Neural progenitor cell (in vitro differentiated cells): Measurements from ENCODE around the gene ACTA1. TPM values are rescaled to one million over a fixed set of nuclear protein-coding genes. Genes with fewer than 3 reads are reported as not detected.

Experiments
- DNase-seq: peaks from one replicate; pipeline ENCODE4 v3.0.0-alpha.2; 2016; ENCODE audit warnings: low spot score
- H2AFZ ChIP-seq: fragments of 200-600 bp; sonication (generic); replicated peaks from 2 replicates; pipeline ENCODE4 v1.6.1; 2016; ENCODE audit warnings: antibody characterized with exemption
- H3F3A ChIP-seq: fragments of 200-600 bp; sonication (generic); 2 replicates; pipeline ENCODE4 v1.6.1; 2016; ENCODE audit warnings: antibody characterized with exemption, low read depth
- H3K27ac ChIP-seq: fragments of 200-600 bp; sonication (generic); 2 replicates; pipeline ENCODE4 v1.5.1; 2016; ENCODE audit warnings: mild to moderate bottlenecking
- H3K27me3 ChIP-seq: fragments of 200-600 bp; sonication (generic); 2 replicates; pipeline ENCODE4 v1.6.1; 2016; ENCODE audit warnings: mild to moderate bottlenecking, moderate library complexity
- H3K36me3 ChIP-seq: fragments of 200-600 bp; sonication (generic); 2 replicates; pipeline ENCODE4 v1.5.1; 2016
- H3K4me1 ChIP-seq: fragments of 200-600 bp; sonication (generic); 2 replicates; pipeline ENCODE4 v1.6.1; 2016; ENCODE audit warnings: mixed run types
- H3K4me2 ChIP-seq: fragments of 200-600 bp; sonication (generic); 2 replicates; pipeline ENCODE4 v1.6.1; 2016
- H3K4me3 ChIP-seq: fragments of 200-600 bp; sonication (generic); 2 replicates; pipeline ENCODE4 v1.5.1; 2016
- H3K79me2 ChIP-seq: fragments of 200-600 bp; sonication (generic); 2 replicates; pipeline ENCODE4 v1.6.1; 2016; ENCODE audit warnings: low read depth
- H3K9ac ChIP-seq: fragments of 200-600 bp; sonication (generic); 2 replicates; pipeline ENCODE4 v1.6.1; 2016
- H3K9me3 ChIP-seq: fragments of 200-600 bp; sonication (generic); 2 replicates; pipeline ENCODE4 v1.5.1; 2016; ENCODE audit warnings: low read depth
- H4K20me1 ChIP-seq: fragments of 200-600 bp; sonication (generic); 2 replicates; pipeline ENCODE4 v1.6.1; 2016; ENCODE audit warnings: low read depth
- H3K27ac Mint-ChIP-seq: 3 replicates; pipeline ENCODE4 v1.8.0; 2021; ENCODE audit warnings: mixed read lengths
- H3K27me3 Mint-ChIP-seq: 2 replicates; pipeline ENCODE4 v1.8.0; 2022; ENCODE audit warnings: low read depth, mild to moderate bottlenecking, inconsistent platforms, moderate library complexity, mixed read lengths; ENCODE audit not compliant: insufficient read depth
- H3K36me3 Mint-ChIP-seq: 3 replicates; pipeline ENCODE4 v1.8.0; 2021; ENCODE audit warnings: mixed read lengths
- H3K4me1 Mint-ChIP-seq: 3 replicates; pipeline ENCODE4 v1.8.0; 2021; ENCODE audit warnings: mixed read lengths
- H3K4me3 Mint-ChIP-seq: 3 replicates; pipeline ENCODE4 v1.8.0; 2021; ENCODE audit warnings: mild to moderate bottlenecking, moderate library complexity, mixed read lengths
- H3K9me3 Mint-ChIP-seq: 3 replicates; pipeline ENCODE4 v1.8.0; 2020; ENCODE audit warnings: mixed read lengths
- EZH2 ChIP-seq: fragments of 200-600 bp; sonication (generic); IDR thresholded peaks from 2 replicates; pipeline ENCODE4 v1.6.1; 2017; ENCODE audit warnings: antibody characterized with exemption, mild to moderate bottlenecking, moderate library complexity
- EZH2phosphoT487 ChIP-seq: fragments of 200-600 bp; sonication (generic); IDR thresholded peaks from 2 replicates; pipeline ENCODE4 v1.6.1; 2017; ENCODE audit warnings: antibody characterized with exemption
- small RNA-seq: library from RNA; depleted of rRNA; stranded (forward); fragments of <200 nt; gene quantifications from one replicate; pipeline ENCODE3, GENCODE V24; 2015
- total RNA-seq: library from RNA; depleted of rRNA; stranded (reverse); fragments of >200 nt; gene quantifications from 2 replicates; pipeline ENCODE4 v1.2.3, GENCODE V29; 2015; ENCODE audit warnings: low replicate concordance
- TF ChIP-seq, protein P1 (sequence below): fragments of 200-600 bp; sonication (generic); IDR thresholded peaks from 2 replicates; pipeline ENCODE4 v1.5.1; 2017; ENCODE audit warnings: antibody characterized with exemption, mild to moderate bottlenecking

The ACTA1 gene
- total RNA-seq, 1 donor from 2014 or later, result 1.2 TPM

- Histone ChIP-seq H4K20me1 (no peaks in the 10 kb centered on the region), H3K27me3 (no peaks in the 10 kb centered on the region), H3K4me3 (no peak overlapping the region), H3K4me1 (peaks cover 15% of the 10 kb centered on the region), H3K4me2 (no peak overlapping the region), H3K79me2 (no peaks in the 10 kb centered on the region), H3F3A (no peaks in the 10 kb centered on the region), H2AFZ (no peak overlapping the region), H3K9ac (no peak overlapping the region), H3K9me3 (no peaks in the 10 kb centered on the region), H3K27ac (no peak overlapping the region), H3K36me3 (no peaks in the 10 kb centered on the region)
- H3K9me3 Mint-ChIP-seq, result no peaks in the 10 kb centered on the region
- no peak overlapping the region for H3K4me3 Mint-ChIP-seq
- H3K4me1 Mint-ChIP-seq, result peaks cover 7% of the 10 kb centered on the region
- H3K36me3 Mint-ChIP-seq, result no peaks in the 10 kb centered on the region
- no peak for DNase-seq
- H3K27me3 Mint-ChIP-seq, result peaks cover 3% of the 10 kb centered on the region
- TF ChIP-seq EZH2phosphoT487 (no peak), EZH2 (no peak)
- TF ChIP-seq, protein P1, sequence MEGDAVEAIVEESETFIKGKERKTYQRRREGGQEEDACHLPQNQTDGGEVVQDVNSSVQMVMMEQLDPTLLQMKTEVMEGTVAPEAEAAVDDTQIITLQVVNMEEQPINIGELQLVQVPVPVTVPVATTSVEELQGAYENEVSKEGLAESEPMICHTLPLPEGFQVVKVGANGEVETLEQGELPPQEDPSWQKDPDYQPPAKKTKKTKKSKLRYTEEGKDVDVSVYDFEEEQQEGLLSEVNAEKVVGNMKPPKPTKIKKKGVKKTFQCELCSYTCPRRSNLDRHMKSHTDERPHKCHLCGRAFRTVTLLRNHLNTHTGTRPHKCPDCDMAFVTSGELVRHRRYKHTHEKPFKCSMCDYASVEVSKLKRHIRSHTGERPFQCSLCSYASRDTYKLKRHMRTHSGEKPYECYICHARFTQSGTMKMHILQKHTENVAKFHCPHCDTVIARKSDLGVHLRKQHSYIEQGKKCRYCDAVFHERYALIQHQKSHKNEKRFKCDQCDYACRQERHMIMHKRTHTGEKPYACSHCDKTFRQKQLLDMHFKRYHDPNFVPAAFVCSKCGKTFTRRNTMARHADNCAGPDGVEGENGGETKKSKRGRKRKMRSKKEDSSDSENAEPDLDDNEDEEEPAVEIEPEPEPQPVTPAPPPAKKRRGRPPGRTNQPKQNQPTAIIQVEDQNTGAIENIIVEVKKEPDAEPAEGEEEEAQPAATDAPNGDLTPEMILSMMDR, result no peak
- H3K27ac Mint-ChIP-seq, result no peak overlapping the region
Observed at GRCh38 chr1:229384822-229385221, 49.1 kb downstream of the ACTA1 start.

GRCh38 chr1:229383961-229384360 lies 49.9 kb downstream of the ACTA1 start:
- no peak for DNase-seq
- Mint-ChIP-seq H3K9me3 (no peaks in the 10 kb centered on the region), H3K4me1 (peaks cover 15% of the 10 kb centered on the region), H3K36me3 (no peaks in the 10 kb centered on the region), H3K27me3 (peaks cover 3% of the 10 kb centered on the region), H3K27ac (no peak overlapping the region), H3K4me3 (no peak overlapping the region)
- Histone ChIP-seq H2AFZ (no peak overlapping the region), H3K9me3 (no peaks in the 10 kb centered on the region), H3K4me1 (peaks cover 23% of the 10 kb centered on the region), H3K4me2 (no peak overlapping the region), H3F3A (peaks cover 8% of the 10 kb centered on the region), H3K79me2 (no peaks in the 10 kb centered on the region), H3K4me3 (no peak overlapping the region), H3K36me3 (no peaks in the 10 kb centered on the region), H3K9ac (no peak overlapping the region), H4K20me1 (no peaks in the 10 kb centered on the region), H3K27ac (no peak overlapping the region), H3K27me3 (no peaks in the 10 kb centered on the region)
- no peak for TF ChIP-seq EZH2phosphoT487
- no peak for TF ChIP-seq EZH2
- TF ChIP-seq, protein P1, result no peak

DNA sequence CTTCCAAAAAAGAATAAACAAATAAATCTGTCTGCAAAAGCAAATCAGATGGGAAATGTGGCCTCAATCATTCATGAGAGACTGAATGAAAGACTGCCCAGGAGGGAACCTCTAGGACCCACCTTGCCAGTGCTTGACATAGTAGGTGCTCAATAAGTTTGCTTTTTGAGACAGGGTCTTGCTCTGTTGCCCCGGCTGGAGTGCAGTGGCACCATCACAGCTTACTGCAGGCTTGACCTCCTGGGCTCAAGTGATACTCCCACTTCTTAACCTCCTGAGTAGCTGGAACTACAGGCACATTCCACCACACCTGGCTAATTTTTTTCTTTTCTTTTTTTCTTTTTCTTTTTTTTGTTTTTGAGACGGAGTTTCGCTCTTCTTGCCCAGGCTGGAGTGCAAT lies 50.7 kb downstream of the ACTA1 start:
- no peak overlapping the region for H3K27ac Mint-ChIP-seq
- Histone ChIP-seq H3F3A (peaks cover 13% of the 10 kb centered on the region), H3K9me3 (no peaks in the 10 kb centered on the region), H2AFZ (no peak overlapping the region), H3K4me1 (peaks cover 26% of the 10 kb centered on the region), H4K20me1 (no peaks in the 10 kb centered on the region), H3K36me3 (no peaks in the 10 kb centered on the region), H3K4me2 (no peak overlapping the region), H3K9ac (no peak overlapping the region), H3K4me3 (no peak overlapping the region), H3K79me2 (no peaks in the 10 kb centered on the region), H3K27me3 (no peaks in the 10 kb centered on the region), H3K27ac (no peak overlapping the region)
- H3K4me1 Mint-ChIP-seq, result peaks cover 17% of the 10 kb centered on the region
- no peaks in the 10 kb centered on the region for H3K36me3 Mint-ChIP-seq
- peaks cover 3% of the 10 kb centered on the region for H3K27me3 Mint-ChIP-seq
- TF ChIP-seq EZH2phosphoT487 (no peak), EZH2 (no peak)
- TF ChIP-seq, protein P1, result no peak
- H3K9me3 Mint-ChIP-seq, result no peaks in the 10 kb centered on the region
- no peak overlapping the region for H3K4me3 Mint-ChIP-seq
- no peak for DNase-seq

Small RNA genes within 50 kb of the gene (small RNA-seq; reads per million reads assigned to genes)
- gene RN7SKP276, result not detected
- not detected for gene RNU6-180P

Other genes with a start within 250 kb of the ACTA1 start
- gene RAB4A, start 163.0 kb downstream of the ACTA1 start, total RNA-seq, result 44.1 and 48.3 TPM in 2 replicates
- 19.6 and 34.4 TPM in 2 replicates for gene CCSAP, start 91.0 kb downstream of the ACTA1 start, total RNA-seq
- gene NUP133, start 74.2 kb upstream of the ACTA1 start, total RNA-seq, result 65.3 and 89.3 TPM in 2 replicates
- 11.6 and 11.9 TPM in 2 replicates for gene ABCB10, start 124.6 kb upstream of the ACTA1 start, total RNA-seq
- gene TAF5L, start 192.0 kb upstream of the ACTA1 start, total RNA-seq, result 8.5 and 12.3 TPM in 2 replicates
- gene URB2, start 192.2 kb upstream of the ACTA1 start, total RNA-seq, result 10.3 and 12.9 TPM in 2 replicates